Keratinocyte (primary cell): Measurements from ENCODE around the gene SMIM36. TPM values are rescaled to one million over a fixed set of nuclear protein-coding genes. Genes with fewer than 3 reads are reported as not detected.

Experiments used
- DNase-seq: peaks from one replicate; pipeline ENCODE4 v3.0.0-alpha.2; 2011; ENCODE audit warnings: low read depth, missing footprints, low spot score
- FAIRE-seq: peaks from 2 replicates; lab custom pipeline; 2011; peaks lifted over from hg19 to GRCh38; lab: Jason Lieb, UNC
- H2AFZ ChIP-seq: 2 replicates; pipeline ENCODE4 v1.6.0; 2012; ENCODE audit warnings: low read length, control low read depth, inconsistent platforms; ENCODE audit not compliant: control insufficient read depth
- H3K27ac ChIP-seq: 2 replicates; pipeline ENCODE4 v1.5.1; 2011; ENCODE audit warnings: low read length; ENCODE audit not compliant: control insufficient read depth, insufficient read depth
- H3K27me3 ChIP-seq: 3 replicates; pipeline ENCODE4 v1.6.0; 2011; ENCODE audit warnings: low read length; ENCODE audit not compliant: control insufficient read depth, insufficient read depth; ENCODE audit errors: extremely low read depth
- H3K36me3 ChIP-seq, 2 experiments: 2 replicates in 1 of 2; 3 replicates in 1 of 2; pipeline ENCODE4 v1.5.1; 2011; ENCODE audit warnings: low read length in 2 of 2, mild to moderate bottlenecking in 1 of 2; ENCODE audit not compliant: control insufficient read depth in 2 of 2, insufficient read depth in 2 of 2; ENCODE audit errors: extremely low read depth in 1 of 2
- H3K4me1 ChIP-seq: 3 replicates; pipeline ENCODE4 v1.5.1; 2011; ENCODE audit warnings: low read length; ENCODE audit not compliant: control insufficient read depth, insufficient read depth; ENCODE audit errors: extremely low read depth
- H3K4me2 ChIP-seq: 3 replicates; pipeline ENCODE4 v1.6.0; 2011; ENCODE audit warnings: low read depth, low read length; ENCODE audit not compliant: control insufficient read depth, insufficient read depth; ENCODE audit errors: extremely low read depth
- H3K4me3 ChIP-seq, 3 experiments: fragments of 200-600 bp in 1 of 3; sonication (generic) in 1 of 3; 2 replicates in 2 of 3; 3 replicates in 1 of 3; pipeline ENCODE4 v1.5.1; 2011 to 2016; ENCODE audit warnings: low read length in 3 of 3, mild to moderate bottlenecking in 3 of 3, control low read depth in 2 of 3, inconsistent platforms in 1 of 3, low read depth in 1 of 3, mixed read lengths in 1 of 3, mixed run types in 1 of 3, moderate library complexity in 1 of 3; ENCODE audit not compliant: control insufficient read depth in 2 of 3, insufficient read depth in 2 of 3; ENCODE audit errors: extremely low read depth in 1 of 3
- H3K79me2 ChIP-seq: 2 replicates; pipeline ENCODE4 v1.6.0; 2012; ENCODE audit warnings: low read length; ENCODE audit not compliant: control insufficient read depth, insufficient read depth
- H3K9ac ChIP-seq: 3 replicates; pipeline ENCODE4 v1.6.0; 2011; ENCODE audit warnings: low read length; ENCODE audit not compliant: control insufficient read depth, insufficient read depth; ENCODE audit errors: extremely low read depth
- H3K9me1 ChIP-seq: 3 replicates; pipeline ENCODE4 v1.6.0; 2011; ENCODE audit warnings: low read length; ENCODE audit not compliant: control insufficient read depth, insufficient read depth; ENCODE audit errors: extremely low read depth
- H3K9me3 ChIP-seq: 2 replicates; pipeline ENCODE4 v1.5.1; 2012; ENCODE audit warnings: low read depth, low read length; ENCODE audit not compliant: control insufficient read depth
- H4K20me1 ChIP-seq: 3 replicates; pipeline ENCODE4 v1.6.0; 2011; ENCODE audit warnings: low read length; ENCODE audit not compliant: control insufficient read depth, insufficient read depth; ENCODE audit errors: extremely low read depth
- CTCF ChIP-seq, 3 experiments: IDR thresholded peaks in 1 of 3; conservative IDR thresholded peaks in 1 of 3; optimal IDR thresholded peaks in 1 of 3; 2 replicates in 2 of 3; 3 replicates in 1 of 3; pipeline versions ENCODE3 to v1.5.1; 2011; ENCODE audit warnings: low read length in 3 of 3, mild to moderate bottlenecking in 3 of 3, moderate library complexity in 2 of 3, control low read depth in 1 of 3, inconsistent platforms in 1 of 3; ENCODE audit not compliant: insufficient read depth in 2 of 3; ENCODE audit errors: extremely low read depth in 1 of 3
- EZH2 ChIP-seq: IDR thresholded peaks from one replicate; pipeline ENCODE4 v1.6.1; 2012; ENCODE audit warnings: inconsistent platforms, mild to moderate bottlenecking, low read length, moderate library complexity
- dilution Hi-C: fragments of 300-500 bp; cut with MboI; formaldehyde crosslinking; loops from one replicate; pipeline ENCODE4 v1.7.0; 2020; ENCODE audit warnings: low sequenced_read_pairs; ENCODE audit not compliant: extremely low pct_ligation_motif_present
- polyA plus RNA-seq, 5 experiments: library from polyadenylated mRNA; depleted of rRNA in 3 of 5; stranded (reverse) in 3 of 5; stranded (forward) in 1 of 5; unstranded in 1 of 5; fragments of >200 nt; gene quantifications; 1 replicate in 1 of 5; 2 replicates in 3 of 5; 3 replicates in 1 of 5; pipeline versions ENCODE4 v1.2.1 to v1.2.3, GENCODE V29; 2011 to 2012; ENCODE audit warnings: missing spikeins in 2 of 5, low read depth in 1 of 5, low replicate concordance in 1 of 5

Gene SMIM36
- polyA plus RNA-seq, 1 donor (not counting 4 experiments of a cell fraction or from before 2014, with no cell fraction given), result not detected

GRCh38 chr17:55530064-55530463 is 18.8 kb upstream of the SMIM36 start:
- dilution Hi-C loops, result no loop called here
- no peak for FAIRE-seq

GRCh38 chr17:55527540-55528118 is 16.4 kb upstream of the SMIM36 start:
- Histone ChIP-seq H3K79me2 (no peaks in the 10 kb centered on the region), H3K27me3 (no peaks in the 10 kb centered on the region), H3K4me3 (no peak overlapping the region), H3K9me1 (no peaks in the 10 kb centered on the region), H4K20me1 (no peaks in the 10 kb centered on the region), H3K36me3 (no peaks in the 10 kb centered on the region), H3K27ac (no peak overlapping the region), H3K9ac (no peak overlapping the region), H3K9me3 (no peaks in the 10 kb centered on the region), H3K4me1 (no peaks in the 10 kb centered on the region), H3K4me2 (no peak overlapping the region), H2AFZ (no peak overlapping the region)
- TF ChIP-seq EZH2 (no peak), CTCF (optimal IDR thresholded peaks at IDR 0.05 in 1 of 3, IDR thresholded peaks at IDR 0.05 in 1 of 3, conservative IDR thresholded peaks at IDR 0.05 in 1 of 3; ENCODE audit: extremely low read depth in 1 of 3, insufficient read depth in 2 of 3, low read length in 3 of 3) (peak; percentile 45 to 61 (median 49))
- no peak for DNase-seq
- dilution Hi-C loops, result no loop called here
- FAIRE-seq, result no peak

More at GRCh38 chr17:55530064-55530463, 18.8 kb upstream of the SMIM36 start:
- no peak overlapping the region for H3K27ac ChIP-seq
- no peaks in the 10 kb centered on the region for H3K9me1 ChIP-seq
- H4K20me1 ChIP-seq, result no peaks in the 10 kb centered on the region
- no peaks in the 10 kb centered on the region for H3K79me2 ChIP-seq
- no peaks in the 10 kb centered on the region for H3K9me3 ChIP-seq
- no peak overlapping the region for H2AFZ ChIP-seq
- TF ChIP-seq EZH2, result no peak
- TF ChIP-seq CTCF (optimal IDR thresholded peaks at IDR 0.05 in 1 of 3, IDR thresholded peaks at IDR 0.05 in 1 of 3, conservative IDR thresholded peaks at IDR 0.05 in 1 of 3; ENCODE audit: extremely low read depth in 1 of 3, insufficient read depth in 2 of 3, low read length in 3 of 3), result no peak
- no peak overlapping the region for H3K4me2 ChIP-seq
- no peaks in the 10 kb centered on the region for H3K27me3 ChIP-seq
- no peak overlapping the region for H3K4me3 ChIP-seq
- no peak overlapping the region for H3K9ac ChIP-seq
- no peak for DNase-seq
- H3K36me3 ChIP-seq, result no peaks in the 10 kb centered on the region
- H3K4me1 ChIP-seq, result no peaks in the 10 kb centered on the region
